IMR-90 (cell line): ENCODE data around the gene OTULINL. TPM values are rescaled to one million over a fixed set of nuclear protein-coding genes. Genes with fewer than 3 reads are reported as not detected.

Experiments used
- ATAC-seq: fragments of 200-7000 bp; cut with Tn5 transposase; 2 replicates; pipeline ENCODE4 v1.9.1; 2020; ENCODE audit warnings: low read depth, mild to moderate bottlenecking, moderate library complexity
- BruUV-seq: library from RNA; stranded (reverse); fragments of 400-500 nt; replicated peaks from 2 replicates; lab custom pipeline; 2021; lab: Mats Ljungman, UMichigan
- CTCF ChIA-PET: fragments of 300-600 bp; formaldehyde crosslinking; extraction: SDS; loops from one replicate; lab custom pipeline; 2021; ENCODE audit warnings: antibody characterized with exemption; lab: Yijun Ruan, JAX
- POLR2A ChIA-PET: fragments of 300-600 bp; sonication (Branson Sonifier 250); formaldehyde crosslinking; loops from one replicate; lab custom pipeline; 2022; ENCODE audit warnings: antibody characterized with exemption; ENCODE audit not compliant: unreplicated experiment; lab: Charles Lee
- DNase-seq: peaks from one replicate; pipeline ENCODE4 v3.0.0; 2013
- H2AFZ ChIP-seq: replicated peaks from 2 replicates; pipeline ENCODE3; 2013; ENCODE audit warnings: low read length, mild to moderate bottlenecking; ENCODE audit not compliant: poor library complexity
- H2AK5ac ChIP-seq: 2 replicates; pipeline ENCODE4 v1.6.1; 2013; ENCODE audit warnings: low read depth, low read length, inconsistent platforms
- H2AK9ac ChIP-seq: replicated peaks from 2 replicates; pipeline ENCODE3; 2013; ENCODE audit warnings: mild to moderate bottlenecking, low read depth, low read length, moderate library complexity; ENCODE audit not compliant: poor library complexity
- H2BK120ac ChIP-seq: 2 replicates; pipeline ENCODE4 v1.6.1; 2013; ENCODE audit warnings: low read depth, low read length, inconsistent platforms
- H2BK15ac ChIP-seq: 3 replicates; pipeline ENCODE4 v1.6.1; 2013; ENCODE audit warnings: low read depth, low read length, inconsistent platforms
- H2BK20ac ChIP-seq: 2 replicates; pipeline ENCODE4 v1.6.1; 2013; ENCODE audit warnings: low read depth, mild to moderate bottlenecking, inconsistent platforms, low read length, moderate library complexity
- H2BK5ac ChIP-seq: 2 replicates; pipeline ENCODE4 v1.6.1; 2013; ENCODE audit warnings: mild to moderate bottlenecking, low read depth, low read length, inconsistent platforms; ENCODE audit not compliant: poor library complexity, severe bottlenecking
- H3K14ac ChIP-seq: replicated peaks from 2 replicates; pipeline ENCODE4 v1.6.1; 2013; ENCODE audit warnings: low read depth, low read length, inconsistent platforms
- H3K18ac ChIP-seq: 2 replicates; pipeline ENCODE4 v1.6.1; 2013; ENCODE audit warnings: low read depth, low read length, control low read depth
- H3K23ac ChIP-seq: 2 replicates; pipeline ENCODE4 v1.6.1; 2013; ENCODE audit warnings: low read depth, low read length, inconsistent platforms
- H3K27ac ChIP-seq: 2 replicates; pipeline ENCODE4 v1.5.1; 2013; ENCODE audit warnings: mild to moderate bottlenecking, control low read depth, low read length; ENCODE audit not compliant: insufficient read depth
- H3K27me3 ChIP-seq: 2 replicates; pipeline ENCODE4 v1.6.1; 2013; ENCODE audit warnings: low read length; ENCODE audit not compliant: control insufficient read depth, insufficient read depth
- H3K36me3 ChIP-seq: 2 replicates; pipeline ENCODE4 v1.6.1; 2013; ENCODE audit warnings: low read length, mixed read lengths; ENCODE audit not compliant: control insufficient read depth, insufficient read depth
- H3K4ac ChIP-seq: 2 replicates; pipeline ENCODE4 v1.6.1; 2013; ENCODE audit warnings: low read depth, low read length, inconsistent platforms
- H3K4me1 ChIP-seq: 2 replicates; pipeline ENCODE4 v1.6.1; 2013; ENCODE audit warnings: low read length, mixed read lengths; ENCODE audit not compliant: control insufficient read depth, insufficient read depth
- H3K4me2 ChIP-seq: 2 replicates; pipeline ENCODE4 v1.6.1; 2013; ENCODE audit warnings: low read depth, mild to moderate bottlenecking, control low read depth, low read length, moderate library complexity
- H3K4me3 ChIP-seq: 2 replicates; pipeline ENCODE4 v1.5.1; 2013; ENCODE audit warnings: low read depth, mild to moderate bottlenecking, control low read depth, low read length, moderate library complexity; ENCODE audit not compliant: insufficient read depth
- H3K56ac ChIP-seq: 2 replicates; pipeline ENCODE4 v1.6.1; 2013; ENCODE audit warnings: low read length, inconsistent platforms; ENCODE audit not compliant: insufficient read depth; ENCODE audit errors: extremely low read depth
- H3K79me1 ChIP-seq, 2 experiments: 2 replicates each; pipeline ENCODE4 v1.6.1; 2013; ENCODE audit warnings: low read length in 2 of 2, inconsistent platforms in 1 of 2, low read depth in 1 of 2
- H3K9ac ChIP-seq: 2 replicates; pipeline ENCODE4 v1.6.1; 2013; ENCODE audit warnings: low read depth, low read length, control low read depth
- H3K9me1 ChIP-seq: 2 replicates; pipeline ENCODE4 v1.6.1; 2013; ENCODE audit warnings: low read length, inconsistent platforms; ENCODE audit not compliant: insufficient read depth
- H3K9me3 ChIP-seq: 2 replicates; pipeline ENCODE4 v1.6.1; 2013; ENCODE audit warnings: low read length; ENCODE audit not compliant: control insufficient read depth, insufficient read depth
- H4K20me1 ChIP-seq: 2 replicates; pipeline ENCODE4 v1.6.1; 2013; ENCODE audit warnings: low read length, inconsistent platforms; ENCODE audit not compliant: insufficient read depth
- H4K5ac ChIP-seq: 2 replicates; pipeline ENCODE4 v1.6.1; 2013; ENCODE audit warnings: mild to moderate bottlenecking, low read depth, low read length, control low read depth
- H4K8ac ChIP-seq, 2 experiments: 2 replicates each; pipeline ENCODE4 v1.6.1; 2013; ENCODE audit warnings: low read depth in 2 of 2, low read length in 2 of 2, control low read depth in 1 of 2, inconsistent platforms in 1 of 2
- H4K91ac ChIP-seq: 2 replicates; pipeline ENCODE4 v1.6.1; 2013; ENCODE audit warnings: low read depth, low read length, inconsistent platforms; ENCODE audit not compliant: insufficient read depth
- BHLHE40 ChIP-seq: fragments of 150-350 bp; IDR thresholded peaks from 2 replicates; pipeline ENCODE4 v1.6.1; 2016; ENCODE audit warnings: mild to moderate bottlenecking, low read depth, low read length
- CHD1 ChIP-seq: IDR thresholded peaks from 2 replicates; pipeline ENCODE4 v1.6.1; 2012; ENCODE audit warnings: low read depth, low read length, improper control_type of control experiment
- ELK1 ChIP-seq: fragments of 150-350 bp; IDR thresholded peaks from 2 replicates; pipeline ENCODE4 v1.6.1; 2016; ENCODE audit warnings: low read depth, mild to moderate bottlenecking, low read length, moderate library complexity, borderline replicate concordance
- FOS ChIP-seq: fragments of 150-350 bp; IDR thresholded peaks from 2 replicates; pipeline ENCODE4 v1.6.1; 2016; ENCODE audit warnings: low read depth, low read length
- MAFK ChIP-seq: IDR thresholded peaks from 2 replicates; pipeline ENCODE4 v1.6.1; 2012; ENCODE audit warnings: low read depth, low read length, improper control_type of control experiment
- MAZ ChIP-seq: IDR thresholded peaks from 2 replicates; pipeline ENCODE4 v1.6.1; 2012; ENCODE audit warnings: low read depth, mild to moderate bottlenecking, low read length, improper control_type of control experiment, moderate library complexity, borderline replicate concordance
- POLR2A ChIP-seq: IDR thresholded peaks from 2 replicates; pipeline ENCODE4 v1.6.1; 2012; ENCODE audit warnings: mild to moderate bottlenecking, low read depth, low read length
- RAD21 ChIP-seq: IDR thresholded peaks from 2 replicates; pipeline ENCODE4 v1.6.1; 2012; ENCODE audit warnings: low read length, improper control_type of control experiment
- SMC3 ChIP-seq: fragments of 150-350 bp; IDR thresholded peaks from 2 replicates; pipeline ENCODE4 v1.6.1; 2016; ENCODE audit warnings: low read depth, mild to moderate bottlenecking, antibody characterized with exemption, low read length, moderate library complexity
- WGBS, 2 experiments: methylation state at CpG; one replicate each; pipeline versions ENCODE4 v1.1.5 to v1.1.7; 2013; ENCODE audit warnings: missing lambda C conversion rate in 2 of 2; ENCODE audit not compliant: insufficient read length in 1 of 2; ENCODE audit errors: extremely low coverage in 2 of 2; 5-methylcytosine and 5-hydroxymethylcytosine counted together
- dilution Hi-C: fragments of 300-500 bp; cut with HindIII; formaldehyde crosslinking; loops from one replicate; pipeline ENCODE4 v1.14.3; 2018; ENCODE audit warnings: low sequenced_read_pairs; ENCODE audit not compliant: unreplicated experiment
- in situ Hi-C: fragments of 300-500 bp; cut with MboI; formaldehyde crosslinking; loops from 3 replicates; pipeline ENCODE4 v1.14.3; 2019; ENCODE audit warnings: low sequenced_read_pairs, inconsistent platforms, mixed read lengths
- intact Hi-C: fragments of 100-400 bp; cut with micrococcal nuclease; formaldehyde crosslinking; loops from 2 replicates; pipeline ENCODE4 v1.10.0; 2022
- polyA plus RNA-seq, 3 experiments: library from polyadenylated mRNA; depleted of rRNA; stranded (reverse); fragments of >200 nt; gene quantifications; 2 replicates each; pipeline ENCODE4 v1.2.3, GENCODE V29; 2012; ENCODE audit warnings: low replicate concordance in 1 of 3
- total RNA-seq: library from RNA; depleted of rRNA; stranded (reverse); fragments of >200 nt; gene quantifications from 2 replicates; pipeline ENCODE4 v1.2.3, GENCODE V29; 2012
- TF ChIP-seq, protein P1 (sequence below): conservative IDR thresholded peaks from 2 replicates; pipeline ENCODE4 v1.5.1; 2012; ENCODE audit warnings: mild to moderate bottlenecking, low read depth, low read length, improper control_type of control experiment

OTULINL gene
- total and polyA plus RNA-seq, 2 of the 4 experiments (the other 2 are of a cell fraction): 0.09 to 0.18 TPM

DNA sequence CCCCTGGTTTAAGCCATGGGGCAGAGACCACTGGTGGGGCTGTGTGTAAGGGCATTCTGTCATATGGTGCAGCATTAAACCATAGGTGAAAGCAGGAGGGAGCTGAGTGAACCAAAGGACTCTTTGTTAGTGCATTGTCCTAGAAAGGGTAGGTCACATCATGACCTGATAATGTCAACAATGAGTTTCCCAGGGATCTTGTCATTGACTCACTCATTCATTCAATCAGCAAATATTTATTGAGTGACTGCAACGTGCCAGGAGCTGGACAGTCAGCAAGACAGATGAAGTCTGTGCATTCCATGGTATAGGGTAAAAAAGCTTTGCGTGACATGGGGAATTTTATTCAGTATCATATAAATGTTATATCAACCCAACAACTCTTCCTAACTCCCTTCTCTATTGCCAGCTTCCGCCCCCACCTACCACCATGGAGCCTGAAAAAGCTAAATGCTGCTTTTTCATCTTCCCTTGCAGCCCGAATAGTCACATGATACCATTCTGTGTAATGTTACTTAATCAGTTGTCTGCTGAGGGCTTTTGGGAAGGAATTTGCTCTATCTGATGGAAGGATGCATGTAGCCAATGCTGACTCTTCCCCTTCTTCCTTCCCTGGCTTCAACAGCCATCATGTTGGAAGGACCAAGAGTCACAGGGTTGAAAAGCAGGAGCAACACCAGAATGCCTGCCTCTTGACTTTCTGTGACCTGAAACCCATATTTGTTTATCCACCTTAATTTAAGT, 11.5 kb upstream of the OTULINL start:
- H4K5ac ChIP-seq: no peak overlapping the region
- H2BK20ac ChIP-seq: no peak overlapping the region
- H4K91ac ChIP-seq: no peak overlapping the region
- no peaks in the 10 kb centered on the region for H4K20me1 ChIP-seq
- no peak overlapping the region for H4K8ac ChIP-seq
- H3K23ac ChIP-seq: no peak overlapping the region
- no CpG with 5 or more reads among the region's 4 CpGs for WGBS, 2 experiments
- no peaks in the 10 kb centered on the region for H3K79me1 ChIP-seq
- H3K4ac ChIP-seq: no peak overlapping the region
- no peak overlapping the region for H3K27ac ChIP-seq
- TF ChIP-seq POLR2A (no peak), ELK1 (no peak), MAFK (no peak), SMC3 (no peak), MAZ (no peak), RAD21 (no peak), CHD1 (no peak), FOS (no peak), BHLHE40 (no peak)
- TF ChIP-seq, protein P1, sequence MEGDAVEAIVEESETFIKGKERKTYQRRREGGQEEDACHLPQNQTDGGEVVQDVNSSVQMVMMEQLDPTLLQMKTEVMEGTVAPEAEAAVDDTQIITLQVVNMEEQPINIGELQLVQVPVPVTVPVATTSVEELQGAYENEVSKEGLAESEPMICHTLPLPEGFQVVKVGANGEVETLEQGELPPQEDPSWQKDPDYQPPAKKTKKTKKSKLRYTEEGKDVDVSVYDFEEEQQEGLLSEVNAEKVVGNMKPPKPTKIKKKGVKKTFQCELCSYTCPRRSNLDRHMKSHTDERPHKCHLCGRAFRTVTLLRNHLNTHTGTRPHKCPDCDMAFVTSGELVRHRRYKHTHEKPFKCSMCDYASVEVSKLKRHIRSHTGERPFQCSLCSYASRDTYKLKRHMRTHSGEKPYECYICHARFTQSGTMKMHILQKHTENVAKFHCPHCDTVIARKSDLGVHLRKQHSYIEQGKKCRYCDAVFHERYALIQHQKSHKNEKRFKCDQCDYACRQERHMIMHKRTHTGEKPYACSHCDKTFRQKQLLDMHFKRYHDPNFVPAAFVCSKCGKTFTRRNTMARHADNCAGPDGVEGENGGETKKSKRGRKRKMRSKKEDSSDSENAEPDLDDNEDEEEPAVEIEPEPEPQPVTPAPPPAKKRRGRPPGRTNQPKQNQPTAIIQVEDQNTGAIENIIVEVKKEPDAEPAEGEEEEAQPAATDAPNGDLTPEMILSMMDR: no peak
- H2BK120ac ChIP-seq: no peak overlapping the region
- no peak overlapping the region for H2BK15ac ChIP-seq
- H3K56ac ChIP-seq: no peak overlapping the region
- ATAC-seq (no peak), DNase-seq (no peak)
- H2AFZ ChIP-seq: no peak overlapping the region
- 0 out of 2 replicates have a peak, but pooled peaks cover 1% of the 10 kb centered on the region for H3K9me3 ChIP-seq
- H3K14ac ChIP-seq: no peak overlapping the region
- no peaks in the 10 kb centered on the region for H3K4me1 ChIP-seq
- BruUV-seq: no TSS peak
- H2AK9ac ChIP-seq: no peak overlapping the region
- H3K9me1 ChIP-seq: no peaks in the 10 kb centered on the region
- H3K9ac ChIP-seq: no peak overlapping the region
- no peak overlapping the region for H3K4me2 ChIP-seq
- dilution Hi-C loops (no loop called here), intact Hi-C loops (no loop called here), in situ Hi-C loops (no loop called here)
- peaks cover 12% of the 10 kb centered on the region for H3K27me3 ChIP-seq
- H2AK5ac ChIP-seq: no peak overlapping the region
- no peak overlapping the region for H3K18ac ChIP-seq
- ChIA-PET POLR2A (no interaction called here), CTCF (no interaction called here)
- no peaks in the 10 kb centered on the region for H3K36me3 ChIP-seq
- no peak overlapping the region for H2BK5ac ChIP-seq
- no peak overlapping the region for H3K4me3 ChIP-seq
